Stimulated activated CD8-positive, alpha-beta memory T cell treated with anti-CD3 and anti-CD28 coated beads, Interleukin-15, amount 100 ng/mL, for 1 hour (primary cell): ENCODE measurements around the gene PARD3.
"Not testable (repeated sequence)": the region's sequence is repeated elsewhere in the genome, so short reads cannot be mapped to it uniquely, and the experiment has no call there.

Source experiments
- DNase-seq: peaks from one replicate; pipeline ENCODE4 v3.0.0-alpha.2; 2020; ENCODE audit warnings: low read depth

Gene PARD3

DNA sequence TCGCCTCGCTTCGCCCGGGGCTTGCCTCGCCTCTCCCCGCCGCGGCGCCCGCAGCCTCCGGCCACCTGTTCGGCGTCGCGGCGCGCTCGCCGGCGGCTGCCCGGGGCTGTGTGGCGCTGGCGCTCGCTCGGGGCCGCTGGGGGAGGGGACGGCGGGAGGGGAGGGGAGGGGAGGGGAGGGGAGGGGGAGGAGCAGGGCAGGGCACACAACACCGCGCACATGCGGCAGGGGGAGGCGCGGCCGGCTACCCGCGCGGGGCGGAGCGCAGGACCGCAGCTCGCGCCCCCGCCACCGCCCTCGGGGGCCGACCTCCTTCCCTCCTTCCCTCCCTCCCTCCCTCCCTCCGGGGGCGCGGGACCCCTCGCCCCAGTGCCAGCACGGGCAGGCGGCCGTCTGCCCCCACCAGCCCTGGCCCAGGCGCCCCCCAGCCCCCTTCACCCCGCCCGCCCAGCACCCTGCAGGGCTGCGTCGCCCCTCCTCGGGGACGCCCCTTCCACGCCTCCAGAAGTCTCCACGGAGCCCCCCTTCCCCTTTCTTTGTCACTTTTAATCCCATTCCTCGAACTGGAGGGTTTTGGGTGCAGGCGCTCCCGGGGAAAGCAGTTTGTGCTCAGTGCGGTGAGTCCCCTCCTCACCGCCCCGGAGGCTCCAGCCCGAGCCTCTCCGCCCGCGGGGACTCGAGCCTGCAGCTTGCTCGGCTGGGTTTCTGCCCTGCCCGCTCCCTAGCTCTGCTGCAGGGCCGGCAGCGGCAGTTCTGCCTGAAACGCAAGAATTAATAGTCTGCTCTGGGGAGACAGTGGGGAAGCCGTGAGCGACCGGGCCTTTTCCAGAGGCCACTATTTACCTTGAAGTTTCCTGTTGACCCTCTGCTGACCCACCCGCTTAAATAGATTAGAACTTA is at the start of gene PARD3:
TSS of gene PARD3 (minus strand) at position 112 of the 900 bp plus-strand sequence. CDS start 301 bp downstream, outside the sequence.
- DNase-seq, result no peak

DNA sequence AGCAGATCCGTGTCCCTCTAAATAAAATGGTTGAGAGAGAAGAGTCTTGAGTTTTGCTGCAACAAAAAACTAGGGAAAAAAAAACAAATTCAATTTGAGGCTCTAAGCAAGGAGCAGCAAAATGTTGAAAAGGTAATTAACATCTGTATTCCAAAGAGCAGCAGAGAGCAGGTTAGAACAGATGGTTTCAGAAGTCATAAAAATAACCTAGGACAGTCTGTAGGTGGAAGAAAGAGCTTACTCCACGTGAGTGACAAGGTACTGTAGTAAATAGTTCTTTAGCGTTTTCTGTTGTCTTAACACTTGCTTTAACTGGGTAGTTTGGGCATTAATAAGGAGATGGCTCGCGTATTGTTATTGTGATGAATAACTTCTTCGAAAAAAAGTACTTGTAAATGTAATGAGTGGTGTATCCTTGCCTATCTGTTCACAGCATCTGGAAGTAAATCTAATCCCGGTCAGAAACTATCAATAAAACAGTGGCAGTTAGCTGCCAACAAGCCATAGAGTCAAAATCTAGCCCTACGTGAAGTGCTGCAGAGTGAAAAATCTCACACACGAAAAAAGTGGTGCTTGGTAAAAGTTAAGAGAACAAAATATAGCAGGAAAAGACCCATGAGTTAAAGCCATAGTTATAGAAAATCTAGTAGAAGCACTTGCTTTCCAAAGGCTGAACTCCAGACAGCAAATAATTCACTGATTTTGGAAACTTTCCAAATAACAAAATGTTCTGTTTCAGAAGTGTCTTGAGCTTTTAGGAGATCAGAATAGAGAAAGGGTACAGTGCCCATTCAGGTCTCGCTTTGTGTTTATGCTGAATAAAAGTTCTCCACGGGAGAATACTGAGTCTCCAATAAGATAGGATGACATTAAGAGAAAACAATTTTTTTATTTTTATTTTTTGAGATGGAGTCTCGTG is 49.3 kb upstream of the PARD3 start:
- no peak for DNase-seq

DNA sequence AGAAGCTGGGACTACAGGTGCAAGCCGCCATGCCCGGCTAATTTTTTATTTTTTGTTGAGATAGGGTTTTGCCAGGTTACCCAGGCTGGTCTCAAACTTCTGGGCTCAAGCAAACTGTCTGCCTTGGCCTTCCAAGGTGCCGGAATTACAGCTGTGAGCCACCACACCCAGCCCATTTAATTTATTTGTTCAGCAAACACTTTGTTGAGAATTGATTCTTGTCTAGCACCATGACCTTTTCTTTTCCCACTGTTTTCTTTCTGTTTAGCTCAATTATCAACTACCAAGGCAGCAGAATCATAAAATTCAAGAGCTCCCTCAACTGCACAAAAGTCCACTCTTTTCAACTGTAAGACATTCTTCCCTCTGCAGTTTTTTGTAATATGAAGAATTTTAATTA is 47.8 kb upstream of the PARD3 start:
- no peak for DNase-seq

DNA sequence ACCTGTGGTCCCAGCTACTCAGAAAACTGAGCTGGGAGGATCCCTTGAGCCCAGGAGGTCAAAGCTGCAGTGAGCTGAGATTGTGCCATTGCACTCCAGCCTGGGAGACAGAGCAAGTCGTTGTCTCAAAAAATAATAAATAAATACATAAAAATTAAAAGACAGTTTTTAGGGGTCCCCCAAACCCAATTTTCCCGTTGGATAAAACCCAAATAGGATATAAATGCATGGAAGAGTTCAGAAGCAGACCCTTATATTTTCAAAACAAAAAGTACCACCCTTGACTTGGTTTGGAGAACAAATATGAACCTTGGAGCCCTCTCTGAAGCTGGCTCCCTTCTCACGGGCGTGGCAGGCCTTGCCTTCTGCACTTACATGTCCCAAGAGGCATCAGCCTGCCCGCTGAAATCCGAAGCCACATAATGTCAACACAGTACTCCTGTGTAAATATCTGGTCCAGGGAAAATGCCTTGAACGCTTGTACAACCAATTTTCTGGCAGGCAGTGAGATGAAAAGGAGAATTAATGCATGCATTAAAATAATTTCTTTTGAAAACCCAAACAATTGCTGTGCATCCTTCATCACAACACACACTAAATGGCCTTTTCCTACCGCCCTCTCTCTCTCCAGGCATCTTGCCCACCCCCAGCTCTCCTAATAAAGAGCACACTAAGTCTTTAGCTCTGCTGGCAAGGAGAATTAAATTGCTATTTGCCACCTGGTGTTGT is 46.4 kb upstream of the PARD3 start:
- no peak for DNase-seq

DNA sequence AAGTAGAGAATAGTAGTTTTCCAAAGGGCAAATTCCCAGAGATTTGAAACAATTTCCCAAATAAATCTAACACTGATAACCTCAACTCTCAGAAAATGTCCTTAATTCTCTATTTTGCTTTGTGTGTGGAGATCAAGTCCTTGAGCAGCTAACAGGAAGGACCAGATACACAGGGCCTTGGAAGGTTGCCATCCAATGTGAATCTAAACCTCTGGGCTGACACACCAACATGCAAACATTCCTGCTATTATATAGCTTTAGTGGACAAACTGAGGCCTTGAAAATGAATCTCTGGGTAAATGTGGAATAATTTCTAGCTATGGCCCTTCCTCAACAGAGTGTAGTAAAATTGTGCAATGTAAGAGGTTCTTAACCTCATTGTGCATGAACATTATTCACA is 44.1 kb upstream of the PARD3 start:
- DNase-seq, result no peak

DNA sequence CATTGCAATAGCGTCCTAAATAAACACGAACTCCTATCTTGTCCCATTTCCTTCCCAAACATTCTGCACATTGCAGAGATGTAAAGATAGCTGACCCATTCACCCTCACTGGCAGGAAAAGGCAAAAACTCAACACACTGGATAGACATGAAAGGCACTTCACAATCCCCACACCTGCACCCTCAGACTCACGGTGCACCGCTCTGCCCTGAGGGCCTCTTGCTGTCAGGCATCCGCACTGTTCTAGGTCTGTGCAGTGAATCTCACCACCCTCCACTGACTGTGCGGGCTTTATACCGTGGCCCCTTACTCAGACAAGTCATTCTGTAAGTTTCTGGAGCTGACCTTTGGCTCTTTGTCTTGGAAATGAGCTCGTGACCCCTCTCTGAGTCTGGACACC is 42.9 kb upstream of the PARD3 start:
- no peak for DNase-seq

DNA sequence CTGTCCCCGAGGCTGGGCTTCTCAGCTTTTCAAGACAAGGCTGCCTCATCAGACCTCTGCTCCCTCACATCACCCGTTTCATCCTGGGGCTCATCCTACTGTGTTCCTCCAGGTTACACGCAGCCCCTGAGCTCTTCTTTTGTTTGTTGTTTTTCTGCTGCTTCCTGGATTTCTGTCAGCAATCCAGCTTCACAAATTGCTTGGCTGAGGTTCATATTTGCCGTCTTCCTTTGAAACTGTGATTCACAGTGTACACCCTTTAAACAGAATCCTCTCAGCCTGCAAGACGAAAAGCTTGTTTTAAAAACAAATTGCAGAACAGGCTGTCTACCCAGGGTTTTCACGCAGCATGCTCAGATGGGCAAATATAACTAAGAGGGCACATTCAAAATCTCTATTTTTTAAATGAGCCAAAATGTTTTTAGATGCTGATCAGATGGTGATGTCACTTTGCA is 39.1 kb upstream of the PARD3 start:
- no peak for DNase-seq

DNA sequence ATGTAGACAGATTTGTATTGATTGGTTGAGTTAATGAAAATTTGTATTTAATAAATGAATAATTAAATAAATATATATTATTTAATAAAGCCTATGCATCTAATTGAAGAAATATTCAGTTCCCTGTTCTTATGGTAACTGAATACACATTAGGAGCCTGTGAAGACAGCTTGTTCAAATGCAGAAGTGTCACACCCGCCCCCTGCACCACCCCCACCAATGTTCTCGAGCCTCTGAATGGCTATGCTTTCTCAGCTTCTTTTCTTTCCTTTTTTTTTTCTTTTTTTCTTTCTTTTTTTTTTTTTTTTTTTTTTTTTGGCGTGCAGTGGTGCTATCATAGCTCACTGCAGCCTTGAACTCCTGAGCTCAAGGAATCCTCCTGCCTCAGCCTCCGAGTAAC is 38.3 kb upstream of the PARD3 start:
- no peak for DNase-seq

DNA sequence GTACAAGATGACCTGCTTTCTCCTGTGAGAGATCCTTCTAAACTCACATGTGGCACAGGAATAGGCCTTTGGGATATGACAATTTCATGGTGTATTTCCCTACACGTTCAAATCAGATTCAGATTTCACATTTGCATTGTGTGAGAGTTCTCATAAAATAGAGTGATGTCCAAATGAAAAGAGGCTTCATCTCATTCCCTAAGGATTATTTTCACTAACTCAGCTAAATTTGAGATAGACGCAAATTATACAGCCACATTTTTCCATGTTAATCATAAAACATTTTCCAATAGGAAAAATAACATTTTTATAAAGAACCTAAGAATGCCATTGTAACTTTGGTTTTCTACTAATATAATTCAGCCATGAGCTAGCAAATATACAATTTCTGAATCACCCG is 35.5 kb upstream of the PARD3 start:
- DNase-seq, result no peak

GRCh38 chr10:34850036-34850435 is 34.9 kb upstream of the PARD3 start:
- DNase-seq, result no peak

DNA sequence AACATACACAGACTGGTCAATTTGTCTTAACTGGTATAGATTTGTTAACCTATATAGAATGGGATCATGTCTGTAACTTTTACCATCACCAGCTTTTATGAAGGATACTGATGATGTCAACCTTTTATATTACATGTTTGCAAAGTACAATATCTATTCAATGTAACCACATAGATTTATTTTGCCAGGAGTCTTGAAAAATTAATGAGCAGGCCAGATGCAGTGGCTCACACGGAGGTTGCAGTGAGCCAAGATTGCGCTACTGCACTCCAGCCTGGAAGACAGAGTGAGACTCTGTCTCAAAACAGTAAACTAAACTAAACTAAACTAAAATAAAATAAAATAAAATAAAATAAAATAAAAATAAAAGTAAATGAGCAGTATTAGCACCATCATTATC is 30.0 kb upstream of the PARD3 start:
- no peak for DNase-seq

DNA sequence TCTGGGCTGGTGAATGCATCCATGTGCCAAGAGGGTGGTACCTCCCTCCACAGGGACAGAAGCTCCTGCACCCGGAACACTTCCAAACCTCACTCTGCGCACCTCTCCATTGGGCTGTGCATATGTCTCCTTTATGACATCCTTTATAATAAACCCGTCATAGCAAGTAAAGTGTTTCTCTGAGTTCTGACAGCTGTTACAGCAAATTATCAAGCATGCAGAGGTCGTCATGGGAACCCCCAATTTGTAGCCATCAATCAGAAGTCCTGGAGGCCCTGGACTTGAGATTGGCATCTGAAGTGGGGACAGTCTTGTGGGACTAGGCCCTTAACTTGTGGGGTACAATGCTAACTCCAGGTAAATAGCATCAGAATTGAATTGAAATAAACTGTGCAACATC is 29.4 kb upstream of the PARD3 start:
- no peak for DNase-seq

DNA sequence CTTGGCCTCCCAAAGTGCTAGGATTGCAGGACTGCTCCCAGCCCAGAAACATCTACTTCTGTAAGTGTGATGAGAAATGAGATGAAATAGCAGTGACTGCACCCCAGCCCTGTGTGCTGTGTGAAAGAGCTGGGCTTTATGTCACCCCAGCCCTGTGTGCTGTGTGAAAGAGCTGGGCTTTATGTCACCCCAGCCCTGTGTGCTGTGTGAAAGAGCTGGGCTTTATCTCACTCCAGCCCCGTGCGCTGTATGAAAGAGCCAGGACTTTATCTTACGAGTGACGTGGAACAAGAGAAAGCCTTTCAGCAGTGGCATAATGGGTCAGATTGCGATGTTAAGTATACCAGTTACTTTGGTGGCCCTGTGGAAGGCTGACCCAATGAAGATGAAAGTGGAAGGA is 28.4 kb upstream of the PARD3 start:
- DNase-seq, result not testable (repeated sequence)

GRCh38 chr10:34838366-34838900 is 23.3 kb upstream of the PARD3 start:
- no peak for DNase-seq

DNA sequence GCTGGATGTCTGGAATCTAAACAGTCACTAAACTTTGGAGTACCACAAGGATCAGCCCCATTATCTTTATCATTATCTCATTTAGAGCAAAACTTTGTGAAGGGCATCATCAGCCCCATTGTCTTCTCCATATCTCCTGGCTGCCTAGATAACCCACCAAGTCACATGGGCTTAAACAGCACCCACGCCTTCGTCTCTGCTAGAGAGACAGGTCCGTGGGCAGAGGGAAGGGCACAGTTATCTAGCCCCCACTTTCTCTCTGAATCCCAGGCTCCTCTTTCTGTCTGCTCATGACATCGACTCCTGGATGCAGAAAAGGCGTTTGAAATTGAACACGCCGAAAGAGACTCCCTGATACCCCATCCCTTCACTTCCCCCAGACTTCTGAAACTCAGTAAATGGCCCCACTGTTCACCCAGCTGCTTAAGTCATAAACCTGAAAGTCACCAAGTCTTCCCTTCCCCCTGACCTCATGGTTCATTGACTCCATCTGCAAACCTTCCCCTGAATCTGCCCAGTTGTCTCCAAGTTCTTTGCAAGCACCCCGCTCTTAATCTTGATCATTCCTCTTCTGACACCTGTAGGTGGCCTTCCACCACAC is 20.9 kb upstream of the PARD3 start:
- no peak for DNase-seq

DNA sequence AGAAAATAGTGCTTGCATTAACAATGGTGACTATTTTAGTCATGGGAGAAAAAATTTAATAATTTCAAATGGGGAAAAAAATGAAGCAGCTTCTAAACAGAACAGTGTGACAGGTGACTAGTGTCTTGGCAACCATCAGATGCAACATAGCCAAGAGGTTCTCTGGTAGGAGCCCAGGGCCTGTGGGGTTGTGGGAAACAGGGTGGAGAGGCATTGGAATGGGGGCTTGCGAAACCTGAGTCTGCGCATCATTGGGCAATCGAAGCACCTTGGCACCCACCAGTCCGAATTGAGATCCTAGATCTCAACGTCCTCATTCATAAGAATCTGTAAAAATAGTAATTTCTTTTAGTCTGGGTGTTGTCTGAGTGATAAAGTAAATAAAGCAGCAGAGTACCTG is 19.2 kb upstream of the PARD3 start:
- DNase-seq, result no peak

DNA sequence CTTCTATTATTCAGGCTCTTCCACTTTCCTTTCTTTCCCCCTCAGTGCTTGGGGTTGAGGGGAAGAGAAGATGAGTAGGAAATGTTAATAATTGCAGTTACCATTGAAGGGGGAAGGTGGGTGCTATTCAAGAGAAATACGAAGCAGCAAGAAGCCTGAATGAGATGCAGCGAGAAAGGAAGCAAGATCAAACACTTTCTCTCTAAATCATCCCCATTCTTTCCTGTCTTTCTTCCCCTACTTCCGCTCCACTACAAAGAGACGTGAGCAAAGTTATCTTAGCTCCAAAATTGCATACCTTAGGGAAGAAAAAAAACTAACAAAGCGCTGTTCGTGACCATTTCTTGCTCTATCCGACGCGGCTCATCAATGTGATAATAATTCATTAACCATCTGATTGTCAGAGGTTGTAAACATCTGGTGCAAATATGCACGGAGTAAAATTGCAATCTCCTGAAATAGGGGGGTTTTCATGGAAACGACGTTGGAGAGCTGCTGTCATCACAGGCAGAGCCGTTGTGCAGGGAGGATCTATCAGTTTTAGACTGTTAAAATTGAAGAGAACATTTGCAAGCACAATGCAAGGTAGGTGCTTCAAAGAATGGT is 15.2 kb upstream of the PARD3 start:
- DNase-seq, result no peak

- no peak for DNase-seq
These were observed 12.0 kb upstream of the PARD3 start for GRCh38 chr10:34826857-34827766.

DNA sequence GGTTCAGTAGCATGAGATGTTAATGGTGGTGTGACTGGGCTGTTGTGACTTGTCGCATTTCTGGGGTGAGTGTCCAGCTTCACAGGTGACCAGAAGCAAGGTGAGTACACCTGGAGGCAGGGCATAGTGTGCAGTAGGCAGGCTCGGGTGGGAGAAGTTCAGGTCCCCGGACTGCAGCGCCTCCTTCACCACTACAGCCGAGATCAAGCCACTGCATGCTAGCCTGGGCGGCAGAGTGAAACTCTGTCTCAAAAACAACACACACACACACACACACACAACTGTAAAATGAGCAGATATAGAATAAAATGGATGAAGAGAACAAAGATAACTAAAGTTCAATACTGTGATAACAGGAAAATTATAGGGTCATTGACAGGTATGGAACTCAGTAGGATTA is 11.1 kb upstream of the PARD3 start:
- DNase-seq, result no peak

GRCh38 chr10:34825414-34825813 is 10.3 kb upstream of the PARD3 start:
- no peak for DNase-seq
